GM12801 (cell line): Measurements from ENCODE around the gene COMMD6.

Experiments
- TF ChIP-seq, protein P1 (sequence below): IDR thresholded peaks from one replicate; pipeline ENCODE4 v1.5.1; 2011; ENCODE audit warnings: control low read depth; ENCODE audit not compliant: insufficient read length; ENCODE audit errors: extremely low read depth

Gene COMMD6

DNA sequence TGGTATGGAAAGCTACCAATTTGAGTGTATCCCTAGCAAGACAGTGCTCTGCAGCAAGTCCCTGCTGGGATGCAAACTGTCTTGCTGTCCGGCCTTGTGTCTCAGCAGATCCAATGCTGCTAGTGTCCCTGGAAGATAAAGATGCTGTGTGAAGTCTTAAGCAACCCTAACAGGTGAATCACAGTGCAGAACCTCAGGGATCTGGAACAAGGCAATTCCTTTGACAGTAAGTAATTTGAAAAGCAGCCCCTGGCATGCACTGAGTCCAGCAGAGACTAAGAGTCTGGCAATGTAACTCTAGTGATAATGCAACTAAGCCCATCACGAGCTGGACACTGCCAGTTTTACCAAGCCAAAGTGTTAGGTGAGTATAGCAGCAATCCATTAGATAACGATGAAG is 10.3 kb upstream of the COMMD6 start:
- TF ChIP-seq, protein P1, sequence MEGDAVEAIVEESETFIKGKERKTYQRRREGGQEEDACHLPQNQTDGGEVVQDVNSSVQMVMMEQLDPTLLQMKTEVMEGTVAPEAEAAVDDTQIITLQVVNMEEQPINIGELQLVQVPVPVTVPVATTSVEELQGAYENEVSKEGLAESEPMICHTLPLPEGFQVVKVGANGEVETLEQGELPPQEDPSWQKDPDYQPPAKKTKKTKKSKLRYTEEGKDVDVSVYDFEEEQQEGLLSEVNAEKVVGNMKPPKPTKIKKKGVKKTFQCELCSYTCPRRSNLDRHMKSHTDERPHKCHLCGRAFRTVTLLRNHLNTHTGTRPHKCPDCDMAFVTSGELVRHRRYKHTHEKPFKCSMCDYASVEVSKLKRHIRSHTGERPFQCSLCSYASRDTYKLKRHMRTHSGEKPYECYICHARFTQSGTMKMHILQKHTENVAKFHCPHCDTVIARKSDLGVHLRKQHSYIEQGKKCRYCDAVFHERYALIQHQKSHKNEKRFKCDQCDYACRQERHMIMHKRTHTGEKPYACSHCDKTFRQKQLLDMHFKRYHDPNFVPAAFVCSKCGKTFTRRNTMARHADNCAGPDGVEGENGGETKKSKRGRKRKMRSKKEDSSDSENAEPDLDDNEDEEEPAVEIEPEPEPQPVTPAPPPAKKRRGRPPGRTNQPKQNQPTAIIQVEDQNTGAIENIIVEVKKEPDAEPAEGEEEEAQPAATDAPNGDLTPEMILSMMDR = no peak

DNA sequence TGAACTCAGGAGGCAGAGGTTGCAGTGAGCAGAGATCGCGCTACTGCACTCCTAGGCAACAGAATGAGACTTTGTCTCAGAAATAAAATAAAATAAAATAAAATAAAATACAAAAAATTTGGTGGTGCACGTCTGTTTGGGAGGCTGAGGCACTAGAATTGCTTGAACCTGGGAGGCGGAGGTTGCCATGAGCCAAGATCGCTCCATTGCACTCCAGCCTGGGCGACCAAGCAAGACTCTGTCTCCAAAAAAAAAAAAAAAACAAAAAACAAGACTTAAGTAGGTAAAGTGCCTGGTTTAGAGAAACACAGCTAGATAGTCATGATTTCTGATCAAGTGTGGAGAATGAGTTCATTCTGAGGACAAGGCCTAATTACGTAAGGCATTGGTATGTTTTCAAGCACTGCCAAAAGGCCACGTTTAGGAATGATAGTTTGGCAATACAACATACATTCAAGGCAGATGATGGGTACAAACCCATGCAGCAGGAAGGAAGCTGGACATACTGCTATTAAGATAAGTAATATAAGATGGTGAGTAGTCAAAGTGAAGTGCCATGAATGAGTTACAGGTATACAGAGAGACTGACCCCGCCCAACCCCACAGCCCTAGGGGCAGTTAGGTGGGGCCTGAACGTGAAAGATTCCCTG is 7.2 kb upstream of the COMMD6 start:
- TF ChIP-seq, protein P1 = no peak

DNA sequence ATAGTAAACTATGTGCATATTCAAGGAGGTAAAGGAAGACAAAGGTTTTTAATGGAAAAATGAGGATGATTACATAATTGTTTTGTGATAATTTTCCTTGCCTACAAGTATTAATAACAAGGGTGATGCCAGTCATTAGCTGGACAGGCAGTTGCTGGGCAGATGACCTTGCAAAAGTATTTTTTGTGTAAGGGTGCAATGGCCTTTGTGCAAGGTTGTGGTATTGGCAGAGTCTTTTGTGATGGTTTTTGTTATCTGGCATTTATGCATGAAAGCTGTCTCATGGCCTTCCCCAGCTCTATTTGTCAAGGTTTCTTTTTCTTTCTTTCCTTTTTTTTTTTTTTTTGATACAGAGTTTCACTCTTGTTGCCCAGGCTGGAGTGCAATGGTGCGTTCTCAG is 4.3 kb upstream of the COMMD6 start:
- TF ChIP-seq, protein P1 = no peak

DNA sequence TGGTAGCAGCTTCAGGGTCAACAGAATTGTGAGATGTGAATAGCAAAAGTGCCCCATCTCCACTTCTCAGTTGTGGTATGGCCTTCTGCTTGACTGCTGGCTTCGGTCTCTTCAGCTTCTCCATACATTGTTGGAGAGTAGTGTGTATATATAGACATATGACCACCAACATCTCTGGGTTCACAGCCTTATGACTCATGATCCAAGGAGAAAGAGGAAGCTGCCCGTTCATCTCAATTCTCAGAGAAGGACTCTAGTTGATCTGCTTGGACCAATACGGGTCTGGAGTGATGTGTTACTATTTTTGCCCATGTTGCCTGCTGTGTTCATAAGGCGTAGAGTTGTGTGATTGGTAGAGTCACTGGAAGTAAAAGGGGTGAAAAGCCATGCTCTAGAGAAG is 3.6 kb upstream of the COMMD6 start:
- TF ChIP-seq, protein P1 = no peak

DNA sequence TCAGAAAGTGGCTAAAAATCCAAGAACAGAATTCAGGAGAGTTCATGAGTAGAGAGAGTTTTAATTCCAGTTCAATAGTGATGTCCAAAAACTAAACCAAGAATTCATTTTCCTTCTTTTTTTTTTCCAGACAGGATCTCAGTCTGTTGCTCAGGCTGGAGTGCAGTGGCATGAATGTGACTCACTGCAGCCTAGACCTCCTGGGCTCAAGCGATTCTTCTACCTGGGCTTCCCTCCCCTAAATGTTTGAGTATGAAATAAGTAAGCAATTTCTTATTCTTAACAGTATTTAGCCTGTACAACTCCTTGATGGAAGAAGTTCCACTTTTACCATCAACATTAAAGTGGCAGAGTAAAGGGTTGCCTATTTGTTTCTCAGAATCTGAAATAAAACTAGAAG is 3.8 kb downstream of the COMMD6 start:
- TF ChIP-seq, protein P1 = no peak

DNA sequence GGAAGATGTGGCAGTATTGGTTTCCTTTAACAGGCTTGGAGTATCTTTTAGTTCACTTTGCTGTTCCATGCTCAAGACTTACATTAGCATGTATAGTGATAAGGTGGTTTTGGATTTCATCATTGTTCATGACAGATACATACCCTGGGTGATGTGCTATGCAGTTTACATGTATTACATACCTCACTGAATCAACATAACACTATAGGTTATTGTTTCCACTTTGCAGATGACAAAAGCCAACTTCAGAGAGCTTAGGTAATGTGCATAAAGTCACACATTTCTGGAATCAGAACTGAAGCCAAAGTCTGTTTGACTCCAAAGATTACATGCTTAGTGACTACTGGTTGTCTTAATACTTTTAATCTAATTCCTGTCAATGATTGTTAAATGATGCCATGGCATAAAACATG is 7.1 kb downstream of the COMMD6 start:
- TF ChIP-seq, protein P1 = no peak

DNA sequence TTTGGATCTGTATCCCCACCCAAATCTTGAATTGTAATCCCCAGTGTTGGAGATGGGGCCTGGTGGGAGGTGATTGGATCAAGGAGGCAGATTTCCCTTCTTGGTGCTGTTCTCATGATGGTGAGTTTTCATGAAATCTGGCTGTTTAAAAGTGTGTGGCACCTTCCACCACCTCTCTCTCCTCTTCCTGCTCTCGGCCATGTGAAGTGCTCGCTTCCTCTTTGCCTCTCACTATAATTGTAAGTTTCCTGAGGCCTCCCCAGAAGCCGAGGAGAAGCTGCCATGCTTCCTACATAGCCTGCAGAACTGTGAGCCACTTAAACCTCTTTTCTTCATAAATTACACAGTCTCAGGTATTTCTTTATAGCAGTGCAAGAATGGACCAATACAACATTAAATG is 15.7 kb downstream of the COMMD6 start:
- TF ChIP-seq, protein P1 = no peak
